Activated naive CD8-positive, alpha-beta T cell treated with anti-CD3 and anti-CD28 coated beads for 36 hours (primary cell): ENCODE results near the gene TMSB10. TPM values are rescaled to one million over a fixed set of nuclear protein-coding genes. Genes with fewer than 3 reads are reported as not detected.

Experiments used
- DNase-seq: peaks from one replicate; pipeline ENCODE4 v3.0.0; 2021
- H3K27ac Mint-ChIP-seq: one replicate; pipeline ENCODE4 v1.8.0; 2022; ENCODE audit warnings: mild to moderate bottlenecking, moderate library complexity, mixed read lengths
- H3K27me3 Mint-ChIP-seq: one replicate; pipeline ENCODE4 v1.8.0; 2022; ENCODE audit warnings: mild to moderate bottlenecking, mixed read lengths
- H3K36me3 Mint-ChIP-seq: one replicate; pipeline ENCODE4 v1.8.0; 2021; ENCODE audit warnings: mild to moderate bottlenecking, mixed read lengths
- H3K4me1 Mint-ChIP-seq: one replicate; pipeline ENCODE4 v1.8.0; 2021; ENCODE audit warnings: mixed read lengths
- H3K4me3 Mint-ChIP-seq: one replicate; pipeline ENCODE4 v1.8.0; 2022; ENCODE audit warnings: mild to moderate bottlenecking, moderate library complexity, mixed read lengths
- H3K9me3 Mint-ChIP-seq: one replicate; pipeline ENCODE4 v1.8.0; 2022; ENCODE audit warnings: mixed read lengths
- total RNA-seq, 2 experiments: library from RNA; stranded (reverse); gene quantifications; one replicate each; pipeline ENCODE4 v1.2.3, GENCODE V29; 2021

The TMSB10 gene
- total RNA-seq, 2 experiments from 2014 or later: 1,816 to 1,884 TPM

DNA sequence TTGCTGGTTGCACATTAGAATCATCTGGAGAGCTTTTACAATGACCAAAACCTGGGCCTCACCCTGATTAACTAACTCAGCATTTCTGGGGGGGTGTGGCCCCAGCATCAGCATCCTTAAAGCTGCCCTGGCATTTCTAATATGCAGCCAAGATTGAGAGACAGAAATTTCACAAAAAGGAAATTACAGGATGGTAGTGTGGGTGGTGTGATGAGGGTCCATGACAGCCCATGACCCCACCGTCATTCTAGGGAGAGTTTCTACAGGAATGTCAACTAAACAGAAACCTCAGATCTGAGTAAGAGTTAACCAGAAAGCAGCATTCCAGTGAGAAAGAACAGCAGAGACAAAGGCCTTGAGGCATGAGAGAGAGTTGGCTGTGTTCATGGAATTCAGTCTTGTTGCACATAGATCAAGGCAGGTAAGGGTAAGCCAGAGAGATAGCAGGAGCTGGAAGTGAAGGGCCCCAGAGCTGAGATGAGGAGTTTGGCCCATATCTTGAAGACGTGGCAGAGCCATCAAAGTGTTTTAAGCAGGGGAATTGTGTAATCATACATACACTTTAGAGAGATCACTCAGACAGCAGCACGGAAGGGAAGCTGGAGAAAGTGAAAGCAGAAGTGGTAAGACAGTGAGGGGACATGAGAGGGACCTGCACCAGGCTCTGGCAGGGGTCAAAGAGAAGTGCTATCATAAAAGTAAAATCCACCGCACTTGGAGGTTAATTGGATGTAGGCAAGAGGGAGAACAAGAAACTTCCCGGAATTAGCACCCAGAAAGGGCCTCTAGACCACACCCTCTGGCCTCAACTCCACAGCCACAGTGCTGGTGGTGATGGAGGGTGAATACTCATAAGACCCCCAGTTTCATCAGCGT, 16.8 kb upstream of the TMSB10 start:
- Mint-ChIP-seq H3K4me1 (peaks cover 57% of the 10 kb centered on the region), H3K36me3 (no peaks in the 10 kb centered on the region), H3K4me3 (peak overlapping the region; percentile 74), H3K9me3 (no peaks in the 10 kb centered on the region), H3K27ac (peak overlapping the region; percentile 96), H3K27me3 (no peaks in the 10 kb centered on the region)
- DNase-seq: peak; percentile 64

DNA sequence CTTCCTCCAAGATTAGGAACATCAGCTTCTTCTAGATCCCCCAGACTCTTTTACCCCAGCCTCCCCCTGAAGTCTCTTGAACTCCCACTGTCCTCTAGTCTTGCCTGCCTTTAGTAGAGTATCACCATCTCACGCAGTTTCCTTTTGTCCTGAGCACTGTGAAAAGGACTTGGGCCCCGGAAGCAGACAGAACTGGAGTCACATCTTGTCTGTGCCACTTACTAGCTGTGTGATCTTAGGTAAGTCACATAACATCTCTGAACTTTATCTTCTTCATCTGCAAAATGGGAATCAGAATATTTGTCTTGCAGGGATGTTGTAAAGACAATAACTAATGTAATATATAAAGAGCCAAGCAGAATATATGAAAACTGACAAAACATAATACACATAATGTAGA, 16.1 kb upstream of the TMSB10 start:
- Mint-ChIP-seq H3K36me3 (no peaks in the 10 kb centered on the region), H3K4me3 (peak overlapping the region; percentile 74), H3K9me3 (no peaks in the 10 kb centered on the region), H3K27me3 (no peaks in the 10 kb centered on the region), H3K4me1 (peaks cover 56% of the 10 kb centered on the region), H3K27ac (peak overlapping the region; percentile 96)
- no peak for DNase-seq

DNA sequence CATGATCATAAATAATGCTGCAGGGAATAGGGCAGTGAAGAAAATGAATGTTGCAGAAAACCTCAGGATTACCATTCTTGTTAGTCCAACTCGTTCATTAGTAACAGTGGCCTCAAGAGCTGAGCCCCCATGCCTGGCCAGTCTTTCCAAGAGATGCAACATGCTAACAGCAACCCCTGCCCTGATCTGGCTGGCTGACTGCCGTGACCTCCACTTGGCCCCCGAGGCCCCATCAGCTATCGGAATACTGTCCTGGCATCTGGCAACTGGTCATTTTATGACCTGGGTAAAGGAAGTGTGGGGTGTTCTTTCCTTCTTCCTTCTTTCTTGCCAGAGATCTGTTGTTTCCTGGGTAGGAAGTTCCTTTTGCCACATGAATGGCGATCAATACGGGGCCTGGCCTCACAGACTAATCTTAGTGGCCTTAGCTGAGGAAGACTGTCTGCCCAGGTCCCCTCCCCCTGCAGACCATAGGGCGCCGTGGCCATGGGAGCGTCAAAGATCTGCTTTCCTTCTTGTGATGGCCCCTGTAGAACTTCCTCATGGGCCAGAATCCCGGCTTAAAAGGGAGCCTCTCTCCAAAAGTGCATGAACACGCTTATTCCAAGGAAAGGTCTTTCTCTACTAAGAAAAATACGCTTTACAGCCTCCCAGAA, 14.0 kb upstream of the TMSB10 start:
- Mint-ChIP-seq H3K4me3 (no peak overlapping the region), H3K4me1 (peaks cover 58% of the 10 kb centered on the region), H3K36me3 (no peaks in the 10 kb centered on the region), H3K27me3 (no peaks in the 10 kb centered on the region), H3K27ac (peak overlapping the region; percentile 8), H3K9me3 (no peaks in the 10 kb centered on the region)
- DNase-seq: no peak

DNA sequence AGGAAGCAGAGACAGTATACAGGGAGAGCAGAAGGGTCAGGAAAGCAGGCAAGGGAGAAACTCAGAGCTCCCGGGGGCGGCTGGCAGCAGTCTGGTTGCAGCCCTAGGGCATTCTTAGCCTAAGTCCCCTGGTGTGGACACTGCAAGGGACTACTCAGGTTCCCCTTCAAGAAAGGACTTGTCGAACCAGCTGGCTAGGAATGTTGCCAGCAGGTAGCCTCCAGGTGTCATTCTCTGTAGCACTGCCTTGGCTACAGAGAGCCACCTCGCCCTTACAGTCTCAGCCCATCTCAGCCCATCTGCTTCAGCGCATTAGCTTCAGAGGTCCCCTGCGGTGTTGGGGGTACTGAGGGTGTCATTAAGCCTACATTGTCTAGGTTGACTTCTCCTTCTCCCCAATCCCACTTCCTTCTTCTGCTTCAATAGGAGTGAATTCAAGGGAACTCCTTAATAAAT, 11.3 kb upstream of the TMSB10 start:
- H3K36me3 Mint-ChIP-seq: peaks cover 4% of the 10 kb centered on the region
- H3K27ac Mint-ChIP-seq: peak overlapping the region; percentile 86
- H3K4me1 Mint-ChIP-seq: peaks cover 58% of the 10 kb centered on the region
- H3K9me3 Mint-ChIP-seq: no peaks in the 10 kb centered on the region
- H3K4me3 Mint-ChIP-seq: peak overlapping the region; percentile 44
- no peak for DNase-seq
- H3K27me3 Mint-ChIP-seq: no peaks in the 10 kb centered on the region

DNA sequence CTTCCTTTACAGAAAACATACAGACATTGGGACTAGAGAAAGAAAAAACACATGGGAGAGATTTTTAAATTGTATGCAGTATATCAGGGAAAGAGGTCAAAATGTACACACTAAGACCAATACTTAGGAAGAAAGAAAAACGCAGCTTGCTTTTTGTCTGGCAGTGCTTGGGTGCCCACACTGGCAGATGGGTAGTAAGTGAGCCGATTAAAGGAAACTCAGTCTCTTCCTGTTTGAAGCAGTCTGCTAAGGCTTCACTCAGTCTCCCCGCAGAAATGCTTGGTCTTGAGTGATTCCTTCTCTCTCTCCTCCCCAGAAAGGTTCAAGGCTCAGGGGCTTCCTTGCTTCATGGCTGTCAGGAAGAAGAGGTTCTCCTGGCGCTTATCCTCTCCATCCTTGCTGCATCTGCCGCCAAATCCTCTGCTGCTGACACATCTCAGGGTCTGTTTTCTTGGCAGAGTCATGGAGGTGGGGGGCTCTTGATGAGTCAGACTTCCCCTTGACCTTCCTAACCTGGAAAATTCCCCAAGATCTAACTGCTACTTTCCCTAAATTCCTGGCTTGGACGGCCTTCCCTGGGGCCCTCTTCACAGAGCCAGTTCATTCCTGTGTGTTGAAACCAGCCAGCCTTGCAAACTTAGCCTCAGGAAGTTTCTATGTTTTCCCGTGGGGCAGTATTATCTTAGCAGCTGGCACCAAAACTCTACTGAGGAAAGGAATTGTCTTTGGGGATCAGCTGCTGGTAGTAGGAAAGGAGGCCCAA, 10.5 kb upstream of the TMSB10 start:
- Mint-ChIP-seq H3K9me3 (no peaks in the 10 kb centered on the region), H3K27me3 (no peaks in the 10 kb centered on the region), H3K36me3 (peaks cover 4% of the 10 kb centered on the region), H3K4me1 (peaks cover 58% of the 10 kb centered on the region), H3K4me3 (peak overlapping the region; percentile 44), H3K27ac (peak overlapping the region; percentile 86)
- DNase-seq: no peak

DNA sequence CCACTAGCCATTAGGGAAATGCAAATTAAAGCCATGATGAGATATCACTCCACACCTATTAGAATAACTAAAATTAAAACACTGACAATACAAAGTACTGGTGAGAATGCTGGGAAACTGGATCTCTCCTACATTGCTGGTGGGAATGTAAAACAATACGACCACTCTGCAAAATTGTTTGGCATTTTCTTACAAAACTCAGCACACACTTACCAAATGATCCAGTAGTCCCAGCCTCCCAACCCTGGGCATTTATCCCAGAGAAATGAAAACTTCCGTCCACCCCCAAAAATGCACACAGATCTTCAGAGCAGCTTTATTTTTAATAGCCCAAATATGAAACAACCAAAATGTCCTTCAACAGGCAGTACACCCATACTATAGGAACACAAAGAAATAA, 8.9 kb upstream of the TMSB10 start:
- no peak overlapping the region for H3K4me3 Mint-ChIP-seq
- peaks cover under 1% of the 10 kb centered on the region for H3K9me3 Mint-ChIP-seq
- no peak overlapping the region for H3K27ac Mint-ChIP-seq
- no peak for DNase-seq
- peaks cover 4% of the 10 kb centered on the region for H3K36me3 Mint-ChIP-seq
- H3K4me1 Mint-ChIP-seq: peaks cover 58% of the 10 kb centered on the region
- H3K27me3 Mint-ChIP-seq: no peaks in the 10 kb centered on the region

DNA sequence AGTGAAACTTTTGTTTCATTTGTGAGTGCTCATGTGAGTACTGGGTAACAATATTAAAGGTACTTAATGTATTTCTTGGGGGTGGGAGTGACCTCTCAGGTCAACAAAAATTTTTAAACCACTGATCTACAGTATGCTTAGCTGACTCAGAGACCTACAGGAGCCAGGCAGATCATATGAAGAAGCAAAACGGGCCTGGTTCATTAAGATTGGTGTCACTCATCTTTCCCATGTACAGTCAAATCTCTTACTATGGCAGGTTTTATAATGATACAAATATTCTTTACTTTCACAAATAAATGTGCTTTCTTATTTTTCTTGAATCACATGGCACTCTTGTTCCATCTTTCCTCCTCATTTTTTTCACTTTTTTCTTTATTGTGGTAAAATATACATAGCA, 7.7 kb upstream of the TMSB10 start:
- H3K4me1 Mint-ChIP-seq: peaks cover 66% of the 10 kb centered on the region
- H3K4me3 Mint-ChIP-seq: no peak overlapping the region
- peaks cover 7% of the 10 kb centered on the region for H3K36me3 Mint-ChIP-seq
- DNase-seq: no peak
- H3K27ac Mint-ChIP-seq: peak overlapping the region; percentile 98
- no peaks in the 10 kb centered on the region for H3K27me3 Mint-ChIP-seq
- H3K9me3 Mint-ChIP-seq: peaks cover 2% of the 10 kb centered on the region

DNA sequence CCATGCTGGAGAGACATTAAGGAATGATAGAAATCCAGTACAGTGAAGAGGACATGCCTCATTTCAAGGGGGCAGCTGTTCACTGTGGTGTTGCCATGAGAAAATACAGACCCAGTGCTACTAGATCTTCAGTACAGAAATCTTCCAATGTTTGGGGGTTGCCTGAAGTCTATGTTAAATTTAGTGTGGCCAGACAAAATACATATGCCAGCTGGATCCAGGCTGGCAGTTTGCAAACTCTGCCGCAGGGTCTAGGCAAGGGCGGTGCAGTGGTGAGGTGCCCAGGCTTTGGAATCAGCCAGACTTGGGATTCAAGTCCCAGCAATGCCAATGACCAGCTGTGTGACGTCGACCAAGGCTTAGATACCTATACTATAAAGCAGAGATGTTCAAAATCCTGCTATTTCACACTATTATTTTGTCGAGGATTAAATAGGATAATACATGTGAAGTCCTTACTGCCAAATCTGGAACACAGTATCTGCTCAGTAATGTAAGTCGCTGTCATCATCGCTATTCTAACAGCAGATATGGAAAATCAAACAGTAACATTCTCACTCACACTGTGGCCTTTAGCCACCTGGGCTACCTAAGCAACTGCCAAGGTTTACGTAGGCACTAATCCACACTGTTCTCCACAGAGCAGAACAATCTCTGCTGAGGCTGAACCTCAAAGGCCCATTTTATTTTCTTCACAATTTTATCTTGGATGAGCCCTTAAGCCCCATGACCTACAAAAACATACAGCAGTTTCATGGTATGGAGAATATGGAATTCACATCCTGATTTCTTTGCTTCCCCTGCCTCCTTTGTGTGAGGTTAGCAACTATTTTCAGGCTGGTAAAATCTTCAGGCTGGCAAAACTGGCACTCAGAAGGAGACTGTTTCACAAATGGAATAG, 5.9 kb upstream of the TMSB10 start:
- peaks cover 2% of the 10 kb centered on the region for H3K9me3 Mint-ChIP-seq
- H3K4me3 Mint-ChIP-seq: no peak overlapping the region
- H3K27me3 Mint-ChIP-seq: no peaks in the 10 kb centered on the region
- peaks cover 72% of the 10 kb centered on the region for H3K4me1 Mint-ChIP-seq
- H3K36me3 Mint-ChIP-seq: peaks cover 9% of the 10 kb centered on the region
- peak overlapping the region; percentile 98 for H3K27ac Mint-ChIP-seq
- DNase-seq: no peak

DNA sequence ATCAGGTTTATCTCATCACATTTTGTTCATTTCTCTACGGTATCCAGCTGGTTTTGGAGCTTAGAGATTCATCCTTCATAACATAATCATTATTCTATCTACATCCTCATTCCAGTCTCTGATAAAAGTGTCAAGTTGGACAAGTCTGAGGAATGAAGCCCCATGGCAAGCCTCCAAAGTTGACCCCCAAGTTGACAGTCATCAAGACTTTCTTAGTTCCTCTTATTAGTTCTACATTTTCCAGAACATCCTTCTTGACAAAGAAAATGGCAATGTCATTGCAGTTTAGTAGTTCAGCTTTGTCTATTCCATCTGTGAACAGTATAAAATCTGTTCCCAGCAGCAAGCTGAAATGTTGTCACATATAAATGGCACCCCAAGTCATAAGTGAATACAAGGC, 4.5 kb upstream of the TMSB10 start:
- no peak overlapping the region for H3K4me3 Mint-ChIP-seq
- peaks cover 69% of the 10 kb centered on the region for H3K4me1 Mint-ChIP-seq
- no peaks in the 10 kb centered on the region for H3K27me3 Mint-ChIP-seq
- peaks cover 2% of the 10 kb centered on the region for H3K9me3 Mint-ChIP-seq
- no peak overlapping the region for H3K27ac Mint-ChIP-seq
- peaks cover 11% of the 10 kb centered on the region for H3K36me3 Mint-ChIP-seq
- DNase-seq: no peak

DNA sequence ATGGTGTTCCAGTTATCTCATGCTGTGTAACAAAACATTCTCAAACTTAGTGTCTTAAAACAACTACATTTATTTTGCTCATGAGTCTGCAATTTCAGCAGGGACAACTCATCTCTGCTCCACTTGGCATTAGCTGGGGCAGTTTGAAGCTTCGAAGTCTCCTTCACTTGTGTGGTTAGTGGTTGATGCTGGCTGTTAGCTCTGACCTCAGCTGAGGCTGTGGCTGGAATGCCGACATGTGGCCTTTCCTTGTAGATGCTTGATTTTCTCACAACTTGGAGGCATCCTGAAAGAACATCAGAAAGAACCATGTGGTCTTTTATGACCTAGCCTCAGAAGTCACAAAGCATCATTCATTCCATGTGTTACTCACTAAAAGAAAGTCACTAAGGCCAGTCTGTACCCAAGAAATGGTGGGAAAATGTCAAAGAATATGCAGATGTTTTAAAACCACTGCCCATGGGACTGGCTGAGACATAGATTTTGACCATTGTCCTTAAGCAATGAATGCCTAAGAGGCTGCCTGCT, 3.8 kb upstream of the TMSB10 start:
- no peak overlapping the region for H3K4me3 Mint-ChIP-seq
- H3K9me3 Mint-ChIP-seq: peaks cover 2% of the 10 kb centered on the region
- H3K27ac Mint-ChIP-seq: peak overlapping the region; percentile 72

DNA sequence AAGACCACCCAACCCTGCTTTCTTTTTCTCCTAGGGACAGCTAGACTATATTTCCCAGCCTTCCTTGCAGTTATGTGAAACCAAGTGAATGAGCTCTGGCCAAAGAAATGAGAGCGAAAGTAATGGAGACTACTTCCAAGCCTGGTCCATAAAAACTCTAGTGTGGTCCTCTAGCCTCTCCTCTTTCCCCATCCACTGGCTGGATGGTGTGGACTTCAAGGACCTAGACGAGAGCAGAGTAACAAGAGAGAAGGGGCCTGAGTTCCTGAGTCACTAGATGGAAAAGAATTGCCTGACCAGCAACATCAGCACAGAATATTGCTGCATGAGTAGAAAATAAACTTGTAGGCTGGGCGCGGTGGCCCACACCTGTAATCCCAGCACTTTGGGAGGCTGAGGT, 2.9 kb upstream of the TMSB10 start:
- peak overlapping the region; percentile 68 for H3K27ac Mint-ChIP-seq
- H3K36me3 Mint-ChIP-seq: peaks cover 25% of the 10 kb centered on the region
- peaks cover 64% of the 10 kb centered on the region for H3K4me1 Mint-ChIP-seq
- H3K27me3 Mint-ChIP-seq: no peaks in the 10 kb centered on the region
- no peak overlapping the region for H3K4me3 Mint-ChIP-seq
- no peak for DNase-seq
- H3K9me3 Mint-ChIP-seq: peaks cover 2% of the 10 kb centered on the region

More for the DNA sequence above, 3.8 kb upstream of the TMSB10 start:
- H3K27me3 Mint-ChIP-seq: no peaks in the 10 kb centered on the region
- peaks cover 17% of the 10 kb centered on the region for H3K36me3 Mint-ChIP-seq
- H3K4me1 Mint-ChIP-seq: peaks cover 64% of the 10 kb centered on the region
- no peak for DNase-seq

DNA sequence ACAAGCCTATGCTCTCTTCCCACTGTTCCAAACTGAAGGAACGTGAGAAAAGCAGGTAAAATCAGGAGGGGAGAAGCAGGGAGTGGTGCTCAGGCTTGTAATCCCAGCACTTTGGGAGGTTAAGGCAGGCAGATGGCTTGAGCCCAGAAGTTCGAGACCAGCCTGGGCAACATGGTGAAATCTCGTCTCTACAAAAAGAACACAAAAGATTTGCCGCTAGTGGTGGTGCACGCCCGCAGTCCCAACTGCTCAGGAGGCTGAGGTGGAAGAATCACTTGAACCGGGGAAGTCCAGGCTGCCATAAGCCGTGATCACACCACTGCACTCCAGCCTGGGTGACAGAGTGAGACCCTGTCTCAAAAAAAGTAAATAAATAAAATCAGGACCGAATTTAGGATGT, 1.3 kb upstream of the TMSB10 start:
- Mint-ChIP-seq H3K27me3 (no peaks in the 10 kb centered on the region), H3K4me3 (peak overlapping the region; percentile 45), H3K4me1 (peaks cover 64% of the 10 kb centered on the region), H3K27ac (peak overlapping the region; percentile 88), H3K9me3 (peaks cover 6% of the 10 kb centered on the region), H3K36me3 (peaks cover 38% of the 10 kb centered on the region)
- no peak for DNase-seq

DNA sequence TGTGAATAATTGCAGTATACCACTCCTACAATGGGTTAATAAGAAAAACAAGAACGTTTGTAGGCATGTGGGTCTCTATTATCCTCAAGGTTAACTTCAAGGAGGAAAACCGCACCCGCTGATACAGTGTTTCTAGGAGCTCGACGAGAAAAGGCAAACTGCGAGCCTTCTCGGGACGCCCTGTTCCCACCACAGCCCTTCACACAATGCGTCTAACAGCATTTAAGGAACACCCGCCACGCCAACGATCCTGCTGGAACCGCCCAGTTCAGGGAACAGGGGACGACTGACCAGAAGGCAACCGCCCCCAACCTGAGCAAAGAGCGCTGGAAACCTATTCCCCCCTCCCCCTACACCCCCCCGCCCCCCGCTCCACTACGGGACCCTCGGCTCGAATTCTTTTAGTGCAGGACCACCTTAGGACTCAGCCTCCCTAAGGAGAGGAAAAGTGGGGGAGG, 710 bp upstream of the TMSB10 start:
- H3K27me3 Mint-ChIP-seq: no peaks in the 10 kb centered on the region
- peaks cover 64% of the 10 kb centered on the region for H3K4me1 Mint-ChIP-seq
- DNase-seq: peak; percentile 59
- H3K9me3 Mint-ChIP-seq: peaks cover 12% of the 10 kb centered on the region
- peak overlapping the region; percentile 72 for H3K4me3 Mint-ChIP-seq
- peaks cover 44% of the 10 kb centered on the region for H3K36me3 Mint-ChIP-seq
- peak overlapping the region; percentile 88 for H3K27ac Mint-ChIP-seq
